GM18858 (cell line): ENCODE results near the gene IFT80.
A peak's percentile ranks its signal among the peaks of the same experiment; 100 is the strongest.

Source experiments
- ATAC-seq: cut with Tn5 transposase; IDR thresholded peaks from one replicate; pipeline ENCODE4 v1.9.1; 2021; ENCODE audit not compliant: unreplicated experiment

Gene IFT80

DNA sequence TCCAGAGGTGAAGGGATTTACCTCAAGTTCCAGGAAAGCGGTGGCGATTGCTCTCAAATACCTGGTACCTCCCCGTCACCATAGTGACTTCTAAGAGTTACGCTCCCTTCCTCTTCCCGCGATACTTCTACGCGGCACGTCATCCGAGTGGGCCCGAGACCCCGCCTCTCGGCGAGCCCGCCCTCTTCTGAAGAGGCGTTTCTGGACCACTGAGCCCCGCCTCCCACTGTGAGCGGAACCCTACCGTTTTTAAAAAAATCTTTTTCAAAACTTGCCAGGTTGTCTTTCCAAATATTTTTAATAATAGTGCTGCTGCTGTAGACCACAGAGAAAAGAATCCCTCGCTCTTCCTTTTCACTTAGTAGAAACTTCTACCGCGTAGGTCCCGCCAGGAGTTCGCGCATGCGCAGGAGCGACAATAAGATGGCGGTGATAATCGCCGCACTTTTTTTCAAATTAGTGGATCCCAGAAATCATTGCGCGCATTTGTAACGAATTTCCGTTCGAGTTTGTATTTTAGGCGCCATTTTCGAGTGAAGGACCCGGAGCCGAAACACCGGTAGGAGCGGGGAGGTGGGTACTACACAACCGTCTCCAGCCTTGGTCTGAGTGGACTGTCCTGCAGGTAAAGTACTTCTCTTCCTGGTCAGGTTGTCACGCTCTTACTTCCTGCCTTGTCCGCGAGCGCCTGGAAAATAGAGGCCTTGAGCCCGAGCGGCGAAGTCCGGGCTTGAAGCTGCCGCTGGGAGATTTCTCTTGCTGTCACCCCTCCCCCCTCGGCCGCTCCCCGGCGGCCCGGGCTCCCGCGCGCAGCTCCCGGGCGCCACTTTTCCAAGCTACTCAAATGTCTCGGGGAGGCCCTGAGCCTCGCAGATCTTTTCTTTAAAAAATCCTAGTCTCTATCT lies at the start of gene IFT80, which contains the start of gene SMC4:
TSS of gene IFT80 (minus strand) at position 101 of the 905 bp plus-strand sequence. CDS start 14,625 bp downstream, outside the sequence.
TSS of gene SMC4 (plus strand) at position 526 of the 905 bp plus-strand sequence. CDS start 1,177 bp downstream, outside the sequence.
- ATAC-seq, result peak; percentile 90

DNA sequence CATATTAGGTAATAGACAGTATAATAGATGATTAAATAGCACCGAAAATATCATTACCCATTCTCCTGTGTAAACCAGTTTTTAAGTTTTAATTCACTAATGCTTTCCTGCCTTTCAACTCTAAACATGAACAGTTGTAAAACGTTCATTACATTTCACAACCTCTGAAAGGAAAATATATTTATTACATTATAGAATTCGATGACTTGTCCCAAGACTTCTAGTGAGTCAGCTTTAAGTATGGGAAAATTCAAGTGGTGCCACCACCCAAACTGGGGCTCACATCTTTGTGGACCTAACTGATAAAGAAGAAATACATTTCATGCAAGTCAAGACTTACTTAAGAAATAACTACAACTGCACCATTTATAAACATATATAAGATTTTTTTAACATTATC lies 48.5 kb upstream of the IFT80 start:
- ATAC-seq, result no peak

- no peak for ATAC-seq
Measured at GRCh38 chr3:160446522-160447056, 47.6 kb upstream of the IFT80 start.

GRCh38 chr3:160445854-160446253 lies 46.8 kb upstream of the IFT80 start:
- no peak for ATAC-seq

DNA sequence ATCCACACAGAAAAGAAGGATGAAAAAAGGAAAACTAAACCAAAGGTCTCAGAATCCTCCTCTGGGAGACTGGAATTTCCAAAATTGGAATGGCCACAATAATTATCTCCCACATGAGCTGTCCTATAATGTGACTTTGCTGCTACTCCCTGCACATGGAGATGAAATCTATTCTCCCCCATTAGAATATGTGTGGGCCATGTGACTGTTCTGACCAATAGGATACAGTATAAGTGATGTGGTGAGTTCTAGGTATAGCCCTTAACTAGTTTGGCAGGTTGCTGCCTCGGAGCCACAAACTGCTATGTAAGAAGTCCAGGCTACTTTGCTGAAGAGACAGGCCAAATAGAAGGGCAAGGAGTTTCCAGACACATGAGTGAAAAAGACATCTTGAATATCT lies 45.4 kb upstream of the IFT80 start:
- ATAC-seq, result no peak

DNA sequence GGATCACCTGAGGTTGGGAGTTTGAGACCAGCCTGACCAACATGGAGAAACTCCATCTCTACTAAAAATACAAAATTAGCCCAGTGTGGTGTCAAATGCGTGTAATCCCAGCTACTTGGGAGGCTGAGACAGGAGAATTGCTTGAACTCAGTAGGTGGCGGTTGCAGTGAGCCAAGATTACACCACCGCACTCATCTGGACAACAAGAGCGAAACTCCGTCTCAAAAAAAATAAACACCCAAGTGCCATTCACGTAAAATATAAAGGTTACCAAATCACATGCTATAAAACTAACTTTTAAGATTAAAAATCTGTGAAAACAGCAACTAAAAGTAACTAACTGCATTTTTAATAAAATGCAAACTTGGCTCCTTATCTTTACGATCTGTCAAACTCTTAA lies 41.7 kb upstream of the IFT80 start:
- ATAC-seq, result no peak

- no peak for ATAC-seq
Measured at GRCh38 chr3:160437083-160437455, 38.0 kb upstream of the IFT80 start.

DNA sequence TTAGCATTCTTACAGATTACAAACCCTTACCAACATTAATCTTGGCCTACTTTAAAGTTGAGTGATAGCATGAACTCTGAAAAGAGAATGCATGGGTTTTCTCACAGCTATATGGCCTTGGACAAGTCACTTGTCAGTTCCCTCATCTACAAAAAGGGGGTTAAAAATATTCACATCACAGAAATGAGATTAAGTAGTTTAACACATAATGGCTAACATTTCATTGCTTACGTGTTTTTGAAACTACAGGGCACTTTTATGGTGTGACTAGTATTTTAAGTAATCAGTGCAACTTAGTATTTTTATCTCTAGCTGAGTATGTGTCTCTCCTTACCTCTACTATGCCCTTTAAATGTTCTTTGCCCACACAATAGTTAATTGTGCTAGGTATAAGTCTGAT lies 36.7 kb upstream of the IFT80 start:
- no peak for ATAC-seq

GRCh38 chr3:160435095-160435494 lies 36.1 kb upstream of the IFT80 start:
- ATAC-seq, result no peak

GRCh38 chr3:160434071-160434470 lies 35.0 kb upstream of the IFT80 start:
- no peak for ATAC-seq

- no peak for ATAC-seq
Measured at GRCh38 chr3:160427832-160428424, 28.9 kb upstream of the IFT80 start.

DNA sequence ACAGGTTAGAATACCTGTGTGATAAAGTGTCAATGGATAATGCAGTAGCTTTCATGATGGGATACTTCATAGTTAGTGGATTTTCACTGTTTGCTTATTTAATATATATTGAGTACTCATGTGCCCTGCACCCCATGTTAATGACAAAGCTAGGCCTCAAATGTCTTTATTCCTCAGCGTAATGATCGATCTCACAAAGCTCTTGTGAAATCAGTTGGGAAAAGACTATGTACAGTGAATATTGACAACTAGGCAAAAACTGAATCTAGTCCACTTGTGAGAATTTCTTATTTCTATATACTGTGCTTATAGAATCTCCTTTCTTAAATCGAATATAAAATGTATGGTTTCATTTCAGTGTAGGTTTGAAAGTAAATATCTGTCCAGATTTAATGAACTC lies 18.3 kb upstream of the IFT80 start:
- ATAC-seq, result no peak

DNA sequence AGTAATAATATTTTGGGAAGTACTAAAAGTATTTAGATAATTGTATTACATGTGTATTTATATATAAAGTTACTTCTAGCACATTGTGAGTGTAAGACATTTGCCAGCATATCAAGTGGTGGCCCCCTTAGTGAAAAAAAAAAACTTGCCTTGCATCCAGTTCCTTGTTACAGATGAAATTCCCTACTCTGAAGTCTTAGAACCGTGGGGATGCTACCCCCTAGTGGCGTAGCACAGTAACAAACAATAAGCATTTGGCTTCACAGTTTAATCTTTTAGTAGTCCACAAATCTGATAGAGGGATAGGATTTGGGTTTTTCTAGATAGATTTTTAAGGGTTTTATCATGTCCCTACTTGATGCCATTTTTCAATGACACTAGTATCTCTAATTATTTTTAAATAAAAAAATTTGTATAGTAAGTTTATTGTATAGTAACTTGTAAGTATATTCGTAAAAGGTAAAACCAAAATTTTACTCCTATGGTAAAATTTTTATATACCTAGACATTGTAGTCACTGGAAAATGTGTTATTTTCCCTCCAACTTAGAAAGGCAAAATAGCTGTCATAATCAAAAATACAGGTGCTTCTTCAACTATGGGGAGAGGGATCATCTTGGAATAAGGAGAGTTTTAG lies 14.7 kb upstream of the IFT80 start:
- ATAC-seq, result peak; percentile 85

DNA sequence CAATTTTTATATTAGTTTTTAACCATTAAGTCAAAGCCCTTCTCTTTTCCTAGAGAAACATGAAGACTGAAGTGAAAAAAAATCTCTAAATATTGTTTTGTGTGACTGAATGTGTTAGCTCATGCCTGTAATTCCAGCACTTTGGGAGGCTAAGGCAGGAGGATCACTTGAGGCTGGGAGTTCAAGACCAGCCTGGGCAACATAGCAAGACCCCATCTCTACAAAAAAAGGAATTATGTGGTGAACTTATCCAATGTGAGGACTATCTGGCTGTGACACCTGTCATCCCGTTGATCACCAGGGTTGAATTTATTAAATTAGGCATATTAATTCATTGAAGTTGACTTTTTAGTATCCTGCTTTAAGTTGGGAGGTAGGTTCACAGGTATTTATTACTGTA lies 13.5 kb upstream of the IFT80 start:
- no peak for ATAC-seq

- ATAC-seq, result no peak
Measured at GRCh38 chr3:160409812-160410610, 11.0 kb upstream of the IFT80 start.

- ATAC-seq, result no peak
Measured at GRCh38 chr3:160403796-160404470, 4.9 kb upstream of the IFT80 start.

GRCh38 chr3:160403028-160403545 lies 4.1 kb upstream of the IFT80 start:
- no peak for ATAC-seq

DNA sequence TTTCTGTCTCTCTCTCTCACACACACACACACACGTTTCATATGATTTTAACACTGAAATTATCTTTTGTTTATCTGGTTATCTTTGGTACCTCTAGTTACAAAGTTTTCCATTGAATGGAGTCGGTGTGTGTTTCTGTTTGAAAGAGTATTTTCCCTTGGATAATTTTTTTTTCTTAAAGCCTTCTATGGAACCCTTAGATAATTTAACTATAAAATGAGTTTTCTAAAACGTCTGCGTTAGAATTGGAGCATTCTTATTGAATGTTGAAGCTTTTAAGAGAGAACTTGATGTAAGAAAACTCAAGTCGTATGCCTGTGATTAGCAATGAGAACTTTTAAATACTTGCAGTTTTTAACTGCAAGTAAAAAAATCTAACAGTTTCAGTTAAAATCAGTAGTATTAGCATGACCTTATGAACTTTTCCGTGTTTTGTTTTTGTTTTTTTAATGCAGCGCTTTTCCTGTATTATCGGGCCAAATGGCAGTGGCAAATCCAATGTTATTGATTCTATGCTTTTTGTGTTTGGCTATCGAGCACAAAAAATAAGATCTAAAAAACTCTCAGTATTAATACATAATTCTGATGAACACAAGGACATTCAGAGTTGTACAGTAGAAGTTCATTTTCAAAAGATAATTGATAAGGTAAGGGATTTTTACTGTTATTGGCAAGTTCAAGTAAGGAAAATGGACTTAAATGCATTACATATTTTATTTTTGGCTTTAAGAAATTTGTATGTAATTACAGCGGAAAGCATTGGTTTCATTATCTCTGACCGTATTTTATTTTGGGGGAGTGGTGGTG lies 3.4 kb upstream of the IFT80 start:
- ATAC-seq, result no peak
